PFSK-1 (cell line): Measurements from ENCODE around the gene IFT22.

Experiments
- POLR2AphosphoS5 ChIP-seq: IDR thresholded peaks from 2 replicates; pipeline ENCODE4 v1.6.1; 2012; ENCODE audit warnings: low read depth, mild to moderate bottlenecking, control low read depth, low read length, moderate library complexity
- REST ChIP-seq, 2 experiments: IDR thresholded peaks; 2 replicates each; pipeline versions ENCODE4 v1.6.1 to v1.8.0; 2011 to 2012; ENCODE audit warnings: low read depth in 2 of 2, low read length in 2 of 2, control low read depth in 1 of 2, inconsistent platforms in 1 of 2, mild to moderate bottlenecking in 1 of 2, moderate library complexity in 1 of 2; ENCODE audit not compliant: insufficient read depth in 1 of 2
- SIN3A ChIP-seq: IDR thresholded peaks from 2 replicates; pipeline ENCODE4 v1.6.1; 2012; ENCODE audit warnings: mild to moderate bottlenecking, low read length, moderate library complexity, borderline replicate concordance; ENCODE audit not compliant: insufficient read depth
- TAF1 ChIP-seq: IDR thresholded peaks from 2 replicates; pipeline ENCODE4 v1.6.1; 2012; ENCODE audit warnings: low read length, control low read depth, borderline replicate concordance; ENCODE audit not compliant: insufficient read depth

GRCh38 chr7:101319401-101319800 is 2.2 kb downstream of the IFT22 start:
- TF ChIP-seq REST (IDR thresholded peaks at IDR 0.05; ENCODE audit: insufficient read depth in 1 of 2, low read depth in 2 of 2, low read length in 2 of 2) (no peak), SIN3A (no peak), TAF1 (no peak), POLR2AphosphoS5 (no peak)
